ENCODE measurements around the gene KCNA1.

- TF ChIP-seq, protein P1, sequence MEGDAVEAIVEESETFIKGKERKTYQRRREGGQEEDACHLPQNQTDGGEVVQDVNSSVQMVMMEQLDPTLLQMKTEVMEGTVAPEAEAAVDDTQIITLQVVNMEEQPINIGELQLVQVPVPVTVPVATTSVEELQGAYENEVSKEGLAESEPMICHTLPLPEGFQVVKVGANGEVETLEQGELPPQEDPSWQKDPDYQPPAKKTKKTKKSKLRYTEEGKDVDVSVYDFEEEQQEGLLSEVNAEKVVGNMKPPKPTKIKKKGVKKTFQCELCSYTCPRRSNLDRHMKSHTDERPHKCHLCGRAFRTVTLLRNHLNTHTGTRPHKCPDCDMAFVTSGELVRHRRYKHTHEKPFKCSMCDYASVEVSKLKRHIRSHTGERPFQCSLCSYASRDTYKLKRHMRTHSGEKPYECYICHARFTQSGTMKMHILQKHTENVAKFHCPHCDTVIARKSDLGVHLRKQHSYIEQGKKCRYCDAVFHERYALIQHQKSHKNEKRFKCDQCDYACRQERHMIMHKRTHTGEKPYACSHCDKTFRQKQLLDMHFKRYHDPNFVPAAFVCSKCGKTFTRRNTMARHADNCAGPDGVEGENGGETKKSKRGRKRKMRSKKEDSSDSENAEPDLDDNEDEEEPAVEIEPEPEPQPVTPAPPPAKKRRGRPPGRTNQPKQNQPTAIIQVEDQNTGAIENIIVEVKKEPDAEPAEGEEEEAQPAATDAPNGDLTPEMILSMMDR (IDR thresholded peaks at IDR 0.05 in 4 of 5, conservative IDR thresholded peaks at IDR 0.05 in 1 of 5) = no peak
- no peak for TF ChIP-seq POLR2A (IDR thresholded peaks at IDR 0.05)
Observed at GRCh38 chr12:4860741-4861140, 49.0 kb upstream of the KCNA1 start.
